Measurements from ENCODE around the gene WDR11.

WDR11 gene

GRCh38 chr10:120945801-120946302, 94.7 kb downstream of the WDR11 start:
- TF ChIP-seq CTCF (IDR thresholded peaks at IDR 0.05; ENCODE audit: insufficient read depth, missing control alignments) = no peak
- no peak for DNase-seq (ENCODE audit: insufficient read length, low spot score)
- no peak for FAIRE-seq

GRCh38 chr10:120946497-120946896, 95.3 kb downstream of the WDR11 start:
- no peak for FAIRE-seq
- no peak for TF ChIP-seq CTCF (IDR thresholded peaks at IDR 0.05; ENCODE audit: insufficient read depth, missing control alignments)
- DNase-seq (ENCODE audit: insufficient read length, low spot score) = no peak

- FAIRE-seq (no peak), DNase-seq (ENCODE audit: insufficient read length, low spot score) (peak; percentile 45)
- TF ChIP-seq CTCF (IDR thresholded peaks at IDR 0.05; ENCODE audit: insufficient read depth, missing control alignments) = peak; percentile 15
Observed at GRCh38 chr10:120948889-120949608, 97.9 kb downstream of the WDR11 start.

GRCh38 chr10:120949609-120950031, 98.5 kb downstream of the WDR11 start:
- FAIRE-seq = no peak

GRCh38 chr10:120950051-120950561, 98.9 kb downstream of the WDR11 start:
- TF ChIP-seq CTCF (IDR thresholded peaks at IDR 0.05; ENCODE audit: insufficient read depth, missing control alignments) = no peak
- no peak for FAIRE-seq

More at GRCh38 chr10:120949609-120950031, 98.5 kb downstream of the WDR11 start:
- no peak for TF ChIP-seq CTCF (IDR thresholded peaks at IDR 0.05; ENCODE audit: insufficient read depth, missing control alignments)
- no peak for DNase-seq (ENCODE audit: insufficient read length, low spot score)

GRCh38 chr10:120951288-120951687, 100.1 kb downstream of the WDR11 start:
- FAIRE-seq (no peak), DNase-seq (ENCODE audit: insufficient read length, low spot score) (no peak)
- TF ChIP-seq CTCF (IDR thresholded peaks at IDR 0.05; ENCODE audit: insufficient read depth, missing control alignments) = no peak

More at GRCh38 chr10:120950051-120950561, 98.9 kb downstream of the WDR11 start:
- DNase-seq (ENCODE audit: insufficient read length, low spot score) = no peak

- no peak for TF ChIP-seq CTCF (IDR thresholded peaks at IDR 0.05; ENCODE audit: insufficient read depth, missing control alignments)
- FAIRE-seq (no peak), DNase-seq (ENCODE audit: insufficient read length, low spot score) (no peak)
Observed at GRCh38 chr10:120953897-120954296, 102.7 kb downstream of the WDR11 start.
